OCI-LY7 (cell line): ENCODE results near the gene DGKG.

Experiments used
- EZH2phosphoT487 ChIP-seq: fragments of 200-600 bp; sonication (generic); IDR thresholded peaks from 2 replicates; pipeline ENCODE4 v1.6.1; 2018; ENCODE audit warnings: low read depth, borderline replicate concordance, mild to moderate bottlenecking, mixed run types, antibody characterized with exemption, low read length, moderate library complexity, mixed read lengths
- TF ChIP-seq, protein P1 (sequence below): fragments of 200-600 bp; sonication (generic); conservative IDR thresholded peaks from 2 replicates; pipeline ENCODE4 v1.5.1; 2014; ENCODE audit warnings: mild to moderate bottlenecking, antibody characterized with exemption, low read length, moderate library complexity, mixed read lengths

DNA sequence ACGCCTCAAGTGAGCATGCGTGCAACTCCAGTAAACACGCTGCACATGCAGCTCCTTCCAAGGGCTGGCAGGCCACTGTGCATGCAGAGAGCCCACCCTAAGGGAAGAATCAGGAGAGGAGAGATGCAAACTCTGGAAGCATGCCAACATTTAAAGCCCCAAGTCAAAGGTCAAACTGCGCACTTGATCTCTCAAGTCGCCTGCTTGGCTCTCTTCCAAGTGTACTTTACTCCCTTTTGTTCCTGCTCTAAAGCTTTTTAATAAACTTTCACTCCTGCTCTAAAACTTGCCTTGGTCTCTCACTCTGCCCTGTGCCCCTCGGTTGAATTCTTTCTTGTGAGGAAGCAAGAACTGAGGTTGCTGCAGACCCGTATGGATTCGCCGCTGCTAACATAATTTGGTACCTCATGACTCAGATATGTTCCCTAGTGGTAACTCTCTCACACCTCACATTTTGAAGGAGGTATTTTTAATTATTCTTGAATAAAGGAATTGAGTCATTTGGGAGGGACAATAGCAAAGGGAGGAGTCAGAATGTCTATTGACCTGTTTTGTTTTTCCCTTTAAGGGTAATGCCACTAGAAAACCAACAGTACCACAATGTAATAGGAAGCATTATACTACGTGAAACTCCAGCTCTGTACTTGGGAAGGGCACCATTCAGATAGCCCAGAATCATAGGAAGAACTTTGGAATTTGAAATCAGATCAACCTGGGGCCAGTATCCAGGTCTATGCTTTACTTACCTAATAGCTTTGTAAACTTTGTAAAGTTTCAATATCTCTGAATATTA is 19.6 kb upstream of the DGKG start:
- no peak for TF ChIP-seq EZH2phosphoT487
- TF ChIP-seq, protein P1, sequence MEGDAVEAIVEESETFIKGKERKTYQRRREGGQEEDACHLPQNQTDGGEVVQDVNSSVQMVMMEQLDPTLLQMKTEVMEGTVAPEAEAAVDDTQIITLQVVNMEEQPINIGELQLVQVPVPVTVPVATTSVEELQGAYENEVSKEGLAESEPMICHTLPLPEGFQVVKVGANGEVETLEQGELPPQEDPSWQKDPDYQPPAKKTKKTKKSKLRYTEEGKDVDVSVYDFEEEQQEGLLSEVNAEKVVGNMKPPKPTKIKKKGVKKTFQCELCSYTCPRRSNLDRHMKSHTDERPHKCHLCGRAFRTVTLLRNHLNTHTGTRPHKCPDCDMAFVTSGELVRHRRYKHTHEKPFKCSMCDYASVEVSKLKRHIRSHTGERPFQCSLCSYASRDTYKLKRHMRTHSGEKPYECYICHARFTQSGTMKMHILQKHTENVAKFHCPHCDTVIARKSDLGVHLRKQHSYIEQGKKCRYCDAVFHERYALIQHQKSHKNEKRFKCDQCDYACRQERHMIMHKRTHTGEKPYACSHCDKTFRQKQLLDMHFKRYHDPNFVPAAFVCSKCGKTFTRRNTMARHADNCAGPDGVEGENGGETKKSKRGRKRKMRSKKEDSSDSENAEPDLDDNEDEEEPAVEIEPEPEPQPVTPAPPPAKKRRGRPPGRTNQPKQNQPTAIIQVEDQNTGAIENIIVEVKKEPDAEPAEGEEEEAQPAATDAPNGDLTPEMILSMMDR: no peak
